A549 (cell line): ENCODE data around the gene CTTN.

Source experiments
- HOXB13 ChIP-seq: fragments of 250-450 bp; sonication (Bioruptor Pico); IDR thresholded peaks from 2 replicates; pipeline ENCODE4 v1.5.0; 2020; ENCODE audit warnings: low read depth, mild to moderate bottlenecking, moderate library complexity
- KDM1A ChIP-seq: fragments of 200-600 bp; sonication (generic); IDR thresholded peaks from 2 replicates; pipeline ENCODE4 v1.6.1; 2016; ENCODE audit warnings: low read depth, mild to moderate bottlenecking
- RAD21 ChIP-seq, 2 experiments: fragments of >200 bp in 1 of 2; sonication (Bioruptor Twin) in 1 of 2; formaldehyde crosslinking in 1 of 2; IDR thresholded peaks in 1 of 2; conservative IDR thresholded peaks in 1 of 2; 2 replicates in 1 of 2; 3 replicates in 1 of 2; pipeline ENCODE4 v1.6.1; 2012 to 2018; ENCODE audit warnings: inconsistent platforms in 1 of 2
- TF ChIP-seq, protein P1 (sequence below): fragments of 200-600 bp; sonication (generic); IDR thresholded peaks from 2 replicates; pipeline ENCODE4 v1.6.1; 2016; ENCODE audit warnings: antibody characterized with exemption, mild to moderate bottlenecking, moderate library complexity

DNA sequence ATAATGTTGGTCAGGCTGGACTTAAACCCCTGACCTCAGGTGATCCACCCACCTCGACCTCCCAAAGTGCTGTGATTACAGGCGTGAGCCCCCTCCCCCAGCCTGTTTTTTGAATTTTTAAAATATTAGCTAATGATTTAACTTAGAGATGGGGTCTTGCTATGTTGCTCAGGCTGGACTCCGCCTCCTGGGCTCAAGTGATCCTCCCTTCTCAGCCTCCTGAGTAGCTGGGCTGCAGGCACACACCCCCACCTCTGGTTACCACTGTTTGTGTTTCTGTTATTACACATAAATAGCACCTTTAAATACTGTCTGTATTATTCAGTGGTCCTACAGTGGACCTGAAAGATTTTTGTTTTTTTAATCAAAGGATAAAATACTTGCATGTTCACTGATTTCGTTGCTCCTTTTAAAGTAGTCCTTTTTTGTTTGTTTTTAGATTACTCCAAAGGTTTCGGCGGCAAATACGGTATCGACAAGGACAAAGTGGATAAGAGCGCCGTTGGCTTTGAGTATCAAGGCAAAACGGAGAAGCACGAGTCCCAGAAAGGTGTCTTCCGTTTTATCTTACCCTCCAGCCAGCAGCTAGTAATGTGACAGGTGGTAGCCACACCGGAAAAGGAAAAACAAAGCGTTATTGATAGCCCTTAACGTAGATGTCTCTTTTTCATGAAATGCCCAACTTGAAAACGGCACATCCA is 21.1 kb downstream of the CTTN start:
- TF ChIP-seq HOXB13 (CRISPR knock-in tag) (no peak), RAD21 (conservative IDR thresholded peaks at IDR 0.05 in 1 of 2, IDR thresholded peaks at IDR 0.05 in 1 of 2) (no peak), KDM1A (no peak)
- TF ChIP-seq, protein P1, sequence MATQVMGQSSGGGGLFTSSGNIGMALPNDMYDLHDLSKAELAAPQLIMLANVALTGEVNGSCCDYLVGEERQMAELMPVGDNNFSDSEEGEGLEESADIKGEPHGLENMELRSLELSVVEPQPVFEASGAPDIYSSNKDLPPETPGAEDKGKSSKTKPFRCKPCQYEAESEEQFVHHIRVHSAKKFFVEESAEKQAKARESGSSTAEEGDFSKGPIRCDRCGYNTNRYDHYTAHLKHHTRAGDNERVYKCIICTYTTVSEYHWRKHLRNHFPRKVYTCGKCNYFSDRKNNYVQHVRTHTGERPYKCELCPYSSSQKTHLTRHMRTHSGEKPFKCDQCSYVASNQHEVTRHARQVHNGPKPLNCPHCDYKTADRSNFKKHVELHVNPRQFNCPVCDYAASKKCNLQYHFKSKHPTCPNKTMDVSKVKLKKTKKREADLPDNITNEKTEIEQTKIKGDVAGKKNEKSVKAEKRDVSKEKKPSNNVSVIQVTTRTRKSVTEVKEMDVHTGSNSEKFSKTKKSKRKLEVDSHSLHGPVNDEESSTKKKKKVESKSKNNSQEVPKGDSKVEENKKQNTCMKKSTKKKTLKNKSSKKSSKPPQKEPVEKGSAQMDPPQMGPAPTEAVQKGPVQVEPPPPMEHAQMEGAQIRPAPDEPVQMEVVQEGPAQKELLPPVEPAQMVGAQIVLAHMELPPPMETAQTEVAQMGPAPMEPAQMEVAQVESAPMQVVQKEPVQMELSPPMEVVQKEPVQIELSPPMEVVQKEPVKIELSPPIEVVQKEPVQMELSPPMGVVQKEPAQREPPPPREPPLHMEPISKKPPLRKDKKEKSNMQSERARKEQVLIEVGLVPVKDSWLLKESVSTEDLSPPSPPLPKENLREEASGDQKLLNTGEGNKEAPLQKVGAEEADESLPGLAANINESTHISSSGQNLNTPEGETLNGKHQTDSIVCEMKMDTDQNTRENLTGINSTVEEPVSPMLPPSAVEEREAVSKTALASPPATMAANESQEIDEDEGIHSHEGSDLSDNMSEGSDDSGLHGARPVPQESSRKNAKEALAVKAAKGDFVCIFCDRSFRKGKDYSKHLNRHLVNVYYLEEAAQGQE = no peak
